Measurements from ENCODE around the gene ATP6AP1. TPM values are rescaled to one million over a fixed set of nuclear protein-coding genes. Genes with fewer than 3 reads are reported as not detected.

ATP6AP1 gene
- total RNA-seq, 1 donor from 2014 or later, result 133 TPM

DNA sequence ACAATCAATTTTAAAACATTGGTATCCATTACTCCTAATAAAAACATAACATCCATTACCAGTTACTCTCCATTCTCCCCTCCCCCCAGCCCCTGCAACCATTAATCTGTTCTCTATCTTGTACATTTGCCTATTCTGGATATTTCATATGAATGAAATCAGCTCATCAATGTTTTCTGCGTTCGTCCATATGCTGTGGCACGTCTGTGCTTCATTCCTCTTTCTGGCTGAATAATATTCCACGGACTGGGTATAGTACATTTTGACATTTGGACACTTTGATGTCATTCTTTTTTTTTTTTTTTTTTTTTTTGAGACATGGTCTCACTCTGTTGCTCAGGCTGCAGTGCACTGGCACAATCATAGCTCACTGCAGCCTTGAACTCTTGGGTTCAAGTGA is 24.6 kb upstream of the ATP6AP1 start:
- Mint-ChIP-seq H3K9me3 (ENCODE audit: unreplicated experiment) (peaks cover 4% of the 10 kb centered on the region), H3K36me3 (ENCODE audit: unreplicated experiment) (peaks cover 2% of the 10 kb centered on the region), H3K27me3 (ENCODE audit: unreplicated experiment) (peaks cover 5% of the 10 kb centered on the region), H3K27ac (ENCODE audit: unreplicated experiment) (no peak overlapping the region), H3K4me3 (ENCODE audit: unreplicated experiment) (no peak overlapping the region), H3K4me1 (ENCODE audit: low read depth, unreplicated experiment) (peaks cover 3% of the 10 kb centered on the region)
- DNase-seq, result no peak
- TF ChIP-seq, protein P1, sequence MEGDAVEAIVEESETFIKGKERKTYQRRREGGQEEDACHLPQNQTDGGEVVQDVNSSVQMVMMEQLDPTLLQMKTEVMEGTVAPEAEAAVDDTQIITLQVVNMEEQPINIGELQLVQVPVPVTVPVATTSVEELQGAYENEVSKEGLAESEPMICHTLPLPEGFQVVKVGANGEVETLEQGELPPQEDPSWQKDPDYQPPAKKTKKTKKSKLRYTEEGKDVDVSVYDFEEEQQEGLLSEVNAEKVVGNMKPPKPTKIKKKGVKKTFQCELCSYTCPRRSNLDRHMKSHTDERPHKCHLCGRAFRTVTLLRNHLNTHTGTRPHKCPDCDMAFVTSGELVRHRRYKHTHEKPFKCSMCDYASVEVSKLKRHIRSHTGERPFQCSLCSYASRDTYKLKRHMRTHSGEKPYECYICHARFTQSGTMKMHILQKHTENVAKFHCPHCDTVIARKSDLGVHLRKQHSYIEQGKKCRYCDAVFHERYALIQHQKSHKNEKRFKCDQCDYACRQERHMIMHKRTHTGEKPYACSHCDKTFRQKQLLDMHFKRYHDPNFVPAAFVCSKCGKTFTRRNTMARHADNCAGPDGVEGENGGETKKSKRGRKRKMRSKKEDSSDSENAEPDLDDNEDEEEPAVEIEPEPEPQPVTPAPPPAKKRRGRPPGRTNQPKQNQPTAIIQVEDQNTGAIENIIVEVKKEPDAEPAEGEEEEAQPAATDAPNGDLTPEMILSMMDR (IDR thresholded peaks at IDR 0.05; ENCODE audit: partially characterized antibody, unreplicated experiment), result no peak

- H3K4me1 Mint-ChIP-seq (ENCODE audit: low read depth, unreplicated experiment), result no peaks in the 10 kb centered on the region
- H3K27me3 Mint-ChIP-seq (ENCODE audit: unreplicated experiment), result peaks cover 3% of the 10 kb centered on the region
- peaks cover 1% of the 10 kb centered on the region for H3K9me3 Mint-ChIP-seq (ENCODE audit: unreplicated experiment)
- DNase-seq, result no peak
- H3K36me3 Mint-ChIP-seq (ENCODE audit: unreplicated experiment), result no peaks in the 10 kb centered on the region
- H3K4me3 Mint-ChIP-seq (ENCODE audit: unreplicated experiment), result no peak overlapping the region
- no peak overlapping the region for H3K27ac Mint-ChIP-seq (ENCODE audit: unreplicated experiment)
- TF ChIP-seq, protein P1 (IDR thresholded peaks at IDR 0.05; ENCODE audit: partially characterized antibody, unreplicated experiment), result no peak
Measured at GRCh38 chrX:154404625-154405192, 23.8 kb upstream of the ATP6AP1 start.

- no peak for DNase-seq
- H3K9me3 Mint-ChIP-seq (ENCODE audit: unreplicated experiment), result peaks cover 1% of the 10 kb centered on the region
- H3K27me3 Mint-ChIP-seq (ENCODE audit: unreplicated experiment), result peaks cover 3% of the 10 kb centered on the region
- peak overlapping the region; percentile 61 for H3K4me3 Mint-ChIP-seq (ENCODE audit: unreplicated experiment)
- no peaks in the 10 kb centered on the region for H3K4me1 Mint-ChIP-seq (ENCODE audit: low read depth, unreplicated experiment)
- no peak overlapping the region for H3K27ac Mint-ChIP-seq (ENCODE audit: unreplicated experiment)
- no peaks in the 10 kb centered on the region for H3K36me3 Mint-ChIP-seq (ENCODE audit: unreplicated experiment)
- TF ChIP-seq, protein P1 (IDR thresholded peaks at IDR 0.05; ENCODE audit: partially characterized antibody, unreplicated experiment), result no peak
Measured at GRCh38 chrX:154408659-154409221, 19.7 kb upstream of the ATP6AP1 start.

DNA sequence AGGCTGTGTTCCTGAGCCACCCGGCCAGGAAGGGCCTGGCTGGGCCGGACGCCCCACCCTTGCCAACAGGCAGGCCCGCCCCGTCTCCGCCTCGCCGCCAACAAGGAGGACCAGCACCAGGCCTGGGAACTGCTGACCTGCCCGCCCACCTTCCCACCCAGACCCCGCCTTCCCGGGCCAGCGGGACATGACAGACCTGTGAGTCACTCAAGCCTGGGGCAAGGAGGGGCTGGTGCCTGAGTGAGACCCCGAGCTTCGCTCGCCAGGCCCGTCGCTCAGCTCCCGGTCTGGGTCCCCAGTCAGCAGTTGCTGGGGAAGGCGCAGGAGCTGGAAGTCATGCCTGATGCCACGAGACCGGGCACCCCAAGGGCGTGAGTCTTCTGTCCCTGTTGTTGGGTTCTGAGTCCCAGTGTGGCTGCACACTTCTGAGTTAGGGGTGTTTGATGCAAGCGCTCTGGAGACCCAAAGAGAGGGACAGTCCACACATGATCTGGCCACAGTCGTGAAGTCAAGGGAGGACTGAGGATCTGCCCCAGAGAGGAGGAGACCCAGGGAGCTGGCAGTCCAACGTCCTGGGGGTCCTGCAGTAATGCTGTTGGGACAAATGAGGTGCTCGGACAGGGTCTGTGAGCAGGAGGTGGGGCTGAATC is 19.1 kb upstream of the ATP6AP1 start, which contains the start of gene DNASE1L1:
TSS of gene DNASE1L1 (minus strand) at position 33 of the 650 bp plus-strand sequence. CDS start 3,686 bp downstream, outside the sequence.
- TF ChIP-seq, protein P1 (IDR thresholded peaks at IDR 0.05; ENCODE audit: partially characterized antibody, unreplicated experiment), result no peak
- peak within 1 kb of the TSS; percentile 79 for H3K27ac Mint-ChIP-seq (ENCODE audit: unreplicated experiment)
- H3K36me3 Mint-ChIP-seq (ENCODE audit: unreplicated experiment), result no peaks in the 10 kb centered on the region
- peak; percentile 68 for DNase-seq
- H3K4me1 Mint-ChIP-seq (ENCODE audit: low read depth, unreplicated experiment), result no peaks in the 10 kb centered on the region
- H3K9me3 Mint-ChIP-seq (ENCODE audit: unreplicated experiment), result peaks cover 1% of the 10 kb centered on the region
- H3K4me3 Mint-ChIP-seq (ENCODE audit: unreplicated experiment), result peak within 1 kb of the TSS; percentile 78
- H3K27me3 Mint-ChIP-seq (ENCODE audit: unreplicated experiment), result peaks cover 3% of the 10 kb centered on the region

DNA sequence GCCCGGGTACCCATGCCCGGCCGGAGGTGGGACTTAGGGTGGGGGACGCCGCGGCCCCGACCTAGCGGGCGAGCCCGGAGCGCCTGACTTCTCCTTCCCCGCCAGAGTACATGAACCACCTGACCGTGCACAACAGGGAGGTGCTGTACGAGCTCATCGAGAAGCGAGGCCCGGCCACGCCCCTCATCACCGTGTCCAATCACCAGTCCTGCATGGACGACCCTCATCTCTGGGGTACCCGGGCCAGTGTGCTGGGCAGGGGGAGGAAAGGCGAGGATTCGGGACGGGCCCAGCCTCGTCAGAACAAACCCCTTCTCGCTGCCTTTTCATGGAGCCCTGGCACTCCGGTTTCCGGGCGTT is 16.5 kb upstream of the ATP6AP1 start:
- Mint-ChIP-seq H3K9me3 (ENCODE audit: unreplicated experiment) (peaks cover 1% of the 10 kb centered on the region), H3K36me3 (ENCODE audit: unreplicated experiment) (no peaks in the 10 kb centered on the region), H3K27ac (ENCODE audit: unreplicated experiment) (no peak overlapping the region), H3K27me3 (ENCODE audit: unreplicated experiment) (peaks cover 3% of the 10 kb centered on the region), H3K4me1 (ENCODE audit: low read depth, unreplicated experiment) (peaks cover under 1% of the 10 kb centered on the region), H3K4me3 (ENCODE audit: unreplicated experiment) (peak overlapping the region; percentile 81)
- peak; percentile 70 for DNase-seq
- TF ChIP-seq, protein P1 (IDR thresholded peaks at IDR 0.05; ENCODE audit: partially characterized antibody, unreplicated experiment), result no peak
